Natural killer cell (primary cell): ENCODE results near the gene CCR7. TPM values are rescaled to one million over a fixed set of nuclear protein-coding genes. Genes with fewer than 3 reads are reported as not detected.

Experiments used
- ATAC-seq, 3 donors: fragments of 150-1000 bp in 2 of 3; fragments of 200-7000 bp in 1 of 3; cut with Tn5 transposase; 1 replicate in 1 of 3; 2 replicates in 2 of 3; pipeline ENCODE4 v1.10.0; 2021; ENCODE audit warnings: mild to moderate bottlenecking in 2 of 3, moderate library complexity in 2 of 3
- DNase-seq, 2 donors: peaks; one replicate each; pipeline versions ENCODE4 v3.0.0 to v3.0.0-alpha.2; 2013 to 2021; ENCODE audit warnings: mixed read lengths in 1 of 2
- H3K27ac ChIP-seq: one replicate; pipeline ENCODE4 v1.5.1; 2013; ENCODE audit warnings: mild to moderate bottlenecking, low read length
- H3K27me3 ChIP-seq: one replicate; pipeline ENCODE4 v1.6.1; 2013; ENCODE audit warnings: low read length; ENCODE audit not compliant: control insufficient read depth, insufficient read depth
- H3K36me3 ChIP-seq: one replicate; pipeline ENCODE4 v1.6.1; 2013; ENCODE audit warnings: low read length; ENCODE audit not compliant: control insufficient read depth, insufficient read depth
- H3K4me1 ChIP-seq: one replicate; pipeline ENCODE4 v1.6.1; 2013; ENCODE audit warnings: low read length; ENCODE audit not compliant: control insufficient read depth, insufficient read depth
- H3K4me3 ChIP-seq: one replicate; pipeline ENCODE4 v1.5.1; 2013; ENCODE audit warnings: low read length
- H3K9me3 ChIP-seq: one replicate; pipeline ENCODE4 v1.6.1; 2013; ENCODE audit warnings: low read length; ENCODE audit not compliant: control insufficient read depth, insufficient read depth
- H3K27ac Mint-ChIP-seq, 2 donors: one replicate each; pipeline ENCODE4 v1.8.0; 2022; ENCODE audit warnings: mild to moderate bottlenecking in 2 of 2, mixed read lengths in 2 of 2, moderate library complexity in 1 of 2
- H3K27me3 Mint-ChIP-seq, 2 donors: one replicate each; pipeline ENCODE4 v1.8.0; 2022; ENCODE audit warnings: low read depth in 2 of 2, mixed read lengths in 2 of 2
- H3K36me3 Mint-ChIP-seq: one replicate; pipeline ENCODE4 v1.8.0; 2022; ENCODE audit warnings: mixed read lengths
- H3K4me1 Mint-ChIP-seq, 2 donors: one replicate each; pipeline ENCODE4 v1.8.0; 2022; ENCODE audit warnings: mixed read lengths in 2 of 2
- H3K4me3 Mint-ChIP-seq: one replicate; pipeline ENCODE4 v1.8.0; 2022; ENCODE audit warnings: mild to moderate bottlenecking, moderate library complexity, mixed read lengths
- H3K9me3 Mint-ChIP-seq, 2 donors: one replicate each; pipeline ENCODE4 v1.8.0; 2022; ENCODE audit warnings: mixed read lengths in 2 of 2
- CTCF ChIP-seq: fragments of 200-600 bp; IDR thresholded peaks from one replicate; pipeline ENCODE4 v1.8.0; 2022; ENCODE audit warnings: antibody characterized with exemption
- WGBS: methylation state at CpG from one replicate; pipeline ENCODE4 v1.1.7; 2013; ENCODE audit warnings: missing lambda C conversion rate; ENCODE audit not compliant: insufficient coverage; 5-methylcytosine and 5-hydroxymethylcytosine counted together
- intact Hi-C: fragments of 100-400 bp; cut with micrococcal nuclease; formaldehyde crosslinking; loops from one replicate; pipeline ENCODE4 v1.14.2; 2022
- total RNA-seq, 4 donors: library from RNA; stranded (reverse); fragments of 120-200 nt in 1 of 4; gene quantifications; one replicate each; pipeline versions ENCODE4 v1.2.3 to v1.2.4, GENCODE V29; 2013 to 2022

Gene CCR7
- total RNA-seq, 3 donors from 2014 or later (not counting 1 experiment from before 2014, with no cell fraction given): 3.2 to 8.0 (median 6.6) TPM

DNA sequence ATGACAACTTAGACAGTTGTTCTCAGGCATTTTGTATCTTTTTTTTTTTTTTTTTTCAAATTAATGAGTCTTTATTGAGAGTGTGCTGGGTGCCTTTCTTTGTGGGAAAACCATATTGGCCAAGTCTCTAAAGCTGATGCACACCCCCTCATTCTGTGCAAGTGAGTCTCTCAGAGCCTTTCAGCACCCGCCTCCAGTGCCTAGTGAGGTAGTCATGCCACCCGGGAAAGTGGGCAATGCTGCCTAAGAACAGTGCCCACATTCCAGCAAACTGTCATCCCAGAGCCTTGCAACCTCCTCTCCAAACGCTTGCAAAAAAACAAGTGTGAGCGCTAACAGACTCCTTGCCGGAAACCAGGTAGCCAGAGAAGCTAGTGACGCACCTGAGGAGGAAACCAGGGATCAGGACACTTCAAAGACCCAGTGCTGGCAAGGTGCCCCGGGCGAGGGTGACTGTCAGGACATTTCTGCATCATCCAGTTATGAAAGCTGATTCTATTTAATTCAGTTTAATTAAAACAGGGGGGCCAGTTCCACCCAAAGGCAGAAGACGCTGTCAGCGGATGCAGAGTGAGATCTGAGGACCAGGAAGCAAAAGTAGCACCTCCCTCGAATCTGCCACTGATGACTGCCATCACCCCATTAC, 47.5 kb upstream of the CCR7 start:
- ATAC-seq: no peak
- no peaks in the 10 kb centered on the region for H3K36me3 Mint-ChIP-seq

DNA sequence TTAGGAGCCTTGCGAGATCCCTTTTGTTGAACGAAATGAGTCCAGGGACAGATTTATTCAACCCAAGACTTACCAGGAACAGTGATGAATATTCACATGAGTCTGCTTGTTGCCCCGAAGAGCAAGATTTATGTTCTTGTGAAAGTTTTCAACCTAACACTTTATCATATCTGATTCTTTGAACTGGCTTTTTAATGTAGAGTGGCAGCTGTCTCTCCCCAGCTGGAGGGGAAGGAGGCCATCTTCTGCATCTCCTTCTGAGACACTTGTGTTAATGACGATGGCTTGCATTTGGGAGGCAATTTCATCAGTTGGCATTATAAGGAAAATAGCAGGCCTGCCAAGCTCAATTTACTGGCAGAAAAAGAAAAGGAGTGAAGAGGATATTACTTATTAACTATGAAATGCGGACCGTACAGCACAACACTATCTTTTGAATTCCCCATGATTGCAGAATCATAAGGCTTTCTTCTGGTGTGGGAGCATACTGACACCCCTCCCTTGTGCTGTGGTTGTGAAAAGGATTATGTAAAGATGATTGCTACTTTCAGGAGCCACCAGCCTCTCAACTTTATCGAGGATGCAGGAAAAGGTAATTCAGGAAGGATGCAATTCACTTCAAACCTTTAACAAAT, 46.7 kb upstream of the CCR7 start:
- DNase-seq (peak in 1 of 2 donors; percentile 59), ATAC-seq (no peak)
- no peaks in the 10 kb centered on the region for H3K36me3 Mint-ChIP-seq
- peaks cover 34 to 36% of the 10 kb centered on the region in 2 donors for H3K4me1 Mint-ChIP-seq
- H3K4me3 ChIP-seq: no peak overlapping the region
- no peak overlapping the region for H3K27ac Mint-ChIP-seq
- no peaks in the 10 kb centered on the region for H3K9me3 Mint-ChIP-seq
- intact Hi-C loops: no loop called here
- 77% methylated on average over 4 of the region's 7 CpGs for WGBS
- peaks cover 56% of the 10 kb centered on the region for H3K4me1 ChIP-seq
- H3K9me3 ChIP-seq: no peaks in the 10 kb centered on the region
- H3K27me3 Mint-ChIP-seq: peaks cover 0 to 6% of the 10 kb centered on the region in 2 donors
- H3K36me3 ChIP-seq: no peaks in the 10 kb centered on the region
- no peak for TF ChIP-seq CTCF
- no peaks in the 10 kb centered on the region for H3K27me3 ChIP-seq
- no peak overlapping the region for H3K27ac ChIP-seq
- no peak overlapping the region for H3K4me3 Mint-ChIP-seq

More for the DNA sequence above, 47.5 kb upstream of the CCR7 start:
- peaks cover 27 to 29% of the 10 kb centered on the region in 2 donors for H3K4me1 Mint-ChIP-seq
- Histone ChIP-seq H3K4me3 (no peak overlapping the region), H3K27me3 (no peaks in the 10 kb centered on the region), H3K4me1 (peaks cover 49% of the 10 kb centered on the region), H3K27ac (peak overlapping the region; percentile 53), H3K36me3 (no peaks in the 10 kb centered on the region), H3K9me3 (no peaks in the 10 kb centered on the region)
- peaks cover 0 to 7% of the 10 kb centered on the region in 2 donors for H3K27me3 Mint-ChIP-seq
- no peaks in the 10 kb centered on the region for H3K9me3 Mint-ChIP-seq
- no peak overlapping the region for H3K4me3 Mint-ChIP-seq
- WGBS: 88% methylated on average over 11 of the region's 11 CpGs
- no peak overlapping the region for H3K27ac Mint-ChIP-seq
- DNase-seq: peak in 1 of 2 donors; percentile 89
- no peak for TF ChIP-seq CTCF
- intact Hi-C loops: no loop called here

DNA sequence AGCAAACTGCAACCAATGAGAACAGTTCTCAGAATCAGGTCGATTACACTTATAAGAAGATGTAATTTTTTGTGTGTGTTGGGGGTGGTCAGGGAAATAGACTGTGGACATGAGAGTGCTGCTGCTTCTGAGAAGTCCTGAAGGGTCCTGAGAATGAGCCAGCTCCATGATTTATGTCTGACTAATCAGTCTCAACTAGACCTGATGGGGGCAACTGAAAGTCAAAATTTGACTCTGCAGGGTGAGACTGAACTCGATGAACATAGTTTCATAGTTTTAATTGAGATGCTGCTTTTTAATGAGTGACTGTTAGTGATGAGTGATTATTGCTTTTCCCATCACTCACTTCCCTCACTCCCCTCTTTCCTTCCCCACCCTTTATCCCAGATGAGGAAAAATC, 45.1 kb upstream of the CCR7 start:
- Histone ChIP-seq H3K27me3 (no peaks in the 10 kb centered on the region), H3K27ac (no peak overlapping the region), H3K4me3 (no peak overlapping the region), H3K36me3 (no peaks in the 10 kb centered on the region), H3K4me1 (peaks cover 59% of the 10 kb centered on the region), H3K9me3 (no peaks in the 10 kb centered on the region)
- Mint-ChIP-seq H3K9me3 (no peaks in the 10 kb centered on the region), H3K27me3 (peaks cover 0 to 2% of the 10 kb centered on the region in 2 donors), H3K4me3 (no peak overlapping the region), H3K36me3 (no peaks in the 10 kb centered on the region), H3K4me1 (peaks cover 42% of the 10 kb centered on the region in 2 donors), H3K27ac (peak overlapping the region; percentile 89 to 92)
- intact Hi-C loops: no loop called here
- no peak for ATAC-seq
- WGBS: 60% methylated on average over 1 of the region's 2 CpGs
- no peak for TF ChIP-seq CTCF
- peak in 1 of 2 donors; percentile 24 for DNase-seq
